ENCODE data around the gene KRTAP4-11. TPM values are rescaled to one million over a fixed set of nuclear protein-coding genes. Genes with fewer than 3 reads are reported as not detected.
"Not testable (repeated sequence)": the region's sequence is repeated elsewhere in the genome, so short reads cannot be mapped to it uniquely, and the experiment has no call there.

KRTAP4-11 gene
- total RNA-seq = not detected

- not testable (repeated sequence) for H3K36me3 ChIP-seq; H3K4me3 ChIP-seq; H3K27ac ChIP-seq; H3K9me3 ChIP-seq; H3K4me1 ChIP-seq; H3K27me3 ChIP-seq; DNase-seq (ENCODE audit: low spot score in 2 of 2)
- 72 to 80% methylated on average over 10 of the region's 10 CpGs for WGBS, 2 donors
These were observed at the start of gene KRTAP4-11 for GRCh38 chr17:41117846-41118386. TSS of gene KRTAP4-11 (minus strand) at chr17:41118373. CDS start at chr17:41118315, 58 bp downstream.

DNA sequence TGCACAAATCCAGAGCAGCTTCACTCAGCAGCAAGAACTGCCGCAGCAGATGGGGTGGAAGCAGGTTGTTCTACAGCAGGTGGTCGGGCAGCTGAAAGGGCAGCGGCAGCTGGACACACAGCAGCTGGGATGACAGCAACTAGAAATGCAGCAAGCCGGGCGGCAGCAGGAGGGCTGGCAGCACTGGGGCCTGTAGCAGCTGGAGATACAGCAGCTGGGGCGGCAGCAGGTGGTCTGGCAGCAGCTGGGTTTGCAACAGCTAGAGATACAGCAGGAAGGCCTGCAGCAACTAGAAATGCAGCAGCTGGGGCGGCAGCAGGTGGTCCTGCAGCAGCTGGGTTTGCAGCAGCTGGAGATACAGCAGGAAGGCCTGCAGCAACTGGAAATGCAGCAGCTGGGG is 49.4 kb upstream of the KRTAP4-11 start:
- H3K36me3 ChIP-seq = no peaks in the 10 kb centered on the region
- H3K27ac ChIP-seq = no peak overlapping the region
- no peaks in the 10 kb centered on the region for H3K4me1 ChIP-seq
- no peaks in the 10 kb centered on the region for H3K27me3 ChIP-seq
- H3K4me3 ChIP-seq = no peak overlapping the region
- TF ChIP-seq POLR2A (IDR thresholded peaks at IDR 0.05) (no peak), EP300 (IDR thresholded peaks at IDR 0.05) (no peak)
- TF ChIP-seq, protein P1, sequence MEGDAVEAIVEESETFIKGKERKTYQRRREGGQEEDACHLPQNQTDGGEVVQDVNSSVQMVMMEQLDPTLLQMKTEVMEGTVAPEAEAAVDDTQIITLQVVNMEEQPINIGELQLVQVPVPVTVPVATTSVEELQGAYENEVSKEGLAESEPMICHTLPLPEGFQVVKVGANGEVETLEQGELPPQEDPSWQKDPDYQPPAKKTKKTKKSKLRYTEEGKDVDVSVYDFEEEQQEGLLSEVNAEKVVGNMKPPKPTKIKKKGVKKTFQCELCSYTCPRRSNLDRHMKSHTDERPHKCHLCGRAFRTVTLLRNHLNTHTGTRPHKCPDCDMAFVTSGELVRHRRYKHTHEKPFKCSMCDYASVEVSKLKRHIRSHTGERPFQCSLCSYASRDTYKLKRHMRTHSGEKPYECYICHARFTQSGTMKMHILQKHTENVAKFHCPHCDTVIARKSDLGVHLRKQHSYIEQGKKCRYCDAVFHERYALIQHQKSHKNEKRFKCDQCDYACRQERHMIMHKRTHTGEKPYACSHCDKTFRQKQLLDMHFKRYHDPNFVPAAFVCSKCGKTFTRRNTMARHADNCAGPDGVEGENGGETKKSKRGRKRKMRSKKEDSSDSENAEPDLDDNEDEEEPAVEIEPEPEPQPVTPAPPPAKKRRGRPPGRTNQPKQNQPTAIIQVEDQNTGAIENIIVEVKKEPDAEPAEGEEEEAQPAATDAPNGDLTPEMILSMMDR (IDR thresholded peaks at IDR 0.05) = no peak
- WGBS, 2 donors = 79 to 88% methylated on average over 7 of the region's 7 CpGs
- no peaks in the 10 kb centered on the region for H3K9me3 ChIP-seq
- no peak for DNase-seq (ENCODE audit: low spot score in 2 of 2)

GRCh38 chr17:41163828-41164227 is 45.7 kb upstream of the KRTAP4-11 start:
- TF ChIP-seq POLR2A (IDR thresholded peaks at IDR 0.05) = no peak
- no peak for TF ChIP-seq EP300 (IDR thresholded peaks at IDR 0.05)
- TF ChIP-seq, protein P1 (IDR thresholded peaks at IDR 0.05) = no peak
- Histone ChIP-seq H3K36me3 (no peaks in the 10 kb centered on the region), H3K9me3 (no peaks in the 10 kb centered on the region), H3K27ac (no peak overlapping the region), H3K4me1 (no peaks in the 10 kb centered on the region), H3K4me3 (no peak overlapping the region), H3K27me3 (no peaks in the 10 kb centered on the region)
- no peak for DNase-seq (ENCODE audit: low spot score in 2 of 2)
- 70 to 78% methylated on average over 7 of the region's 7 CpGs for WGBS, 2 donors

DNA sequence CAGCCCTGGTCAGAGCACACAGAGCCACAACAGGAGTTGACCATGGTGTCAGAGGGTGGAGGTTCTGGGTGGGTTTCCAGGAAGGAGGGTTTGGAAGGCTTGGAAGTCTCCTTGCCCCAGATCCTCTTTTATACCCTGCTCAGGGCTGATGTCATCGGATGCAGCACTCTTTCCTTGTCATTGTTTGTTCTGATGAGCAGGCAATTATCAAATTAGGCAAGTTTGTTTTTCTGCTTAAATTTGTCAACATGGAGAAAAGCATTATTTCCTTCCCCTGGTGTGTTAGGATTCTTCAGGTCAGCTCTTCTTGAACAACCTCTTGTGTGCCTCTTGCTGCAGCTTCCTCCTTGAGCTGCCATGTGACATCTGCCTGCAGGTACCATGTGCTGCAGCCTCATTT is 42.5 kb upstream of the KRTAP4-11 start, which contains the start of gene KRTAP4-4:
Gene KRTAP4-4 (minus strand): TSS at position 101 of the 400 bp plus-strand sequence. CDS start 57 bp downstream, at position 44.
- Histone ChIP-seq H3K4me1 (no peaks in the 10 kb centered on the region), H3K4me3 (no peak within 1 kb of the TSS), H3K27me3 (no peaks in the 10 kb centered on the region), H3K36me3 (no peaks in the 10 kb centered on the region), H3K27ac (no peak within 1 kb of the TSS), H3K9me3 (no peaks in the 10 kb centered on the region)
- no peak for TF ChIP-seq EP300 (IDR thresholded peaks at IDR 0.05)
- no peak for TF ChIP-seq POLR2A (IDR thresholded peaks at IDR 0.05)
- TF ChIP-seq, protein P1 (IDR thresholded peaks at IDR 0.05) = no peak
- 70 to 93% methylated on average over 1 of the region's 1 CpG for WGBS, 2 donors
- DNase-seq (ENCODE audit: low spot score in 2 of 2) = no peak

GRCh38 chr17:41160190-41160589 is 42.0 kb upstream of the KRTAP4-11 start:
- not testable (repeated sequence) for H3K4me3 ChIP-seq; H3K9me3 ChIP-seq; H3K27ac ChIP-seq; H3K36me3 ChIP-seq; H3K4me1 ChIP-seq; H3K27me3 ChIP-seq; DNase-seq (ENCODE audit: low spot score in 2 of 2)
- WGBS, 2 donors = 92 to 97% methylated on average over 3 of the region's 3 CpGs

DNA sequence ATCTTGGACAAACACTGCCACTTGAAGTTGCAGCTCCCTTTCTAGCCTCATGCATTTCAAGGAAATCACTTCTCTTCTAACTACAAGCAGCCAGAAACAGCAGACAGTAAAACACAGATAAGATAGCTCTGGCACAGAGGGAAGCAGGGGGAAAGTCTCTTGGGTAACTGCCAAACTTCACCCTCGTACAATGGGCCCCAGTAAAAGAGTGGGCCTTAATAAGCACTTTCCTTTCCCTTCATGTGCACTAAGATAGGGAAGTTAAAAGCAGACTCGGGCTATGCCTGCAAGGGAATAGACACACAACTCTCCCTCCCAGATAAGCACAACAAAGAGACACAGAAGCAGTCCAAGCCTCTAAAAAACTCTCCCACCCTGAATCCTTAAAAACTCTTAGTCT is 35.7 kb upstream of the KRTAP4-11 start:
- H3K9me3 ChIP-seq = no peaks in the 10 kb centered on the region
- TF ChIP-seq, protein P1 (IDR thresholded peaks at IDR 0.05) = no peak
- TF ChIP-seq EP300 (IDR thresholded peaks at IDR 0.05) (no peak), POLR2A (IDR thresholded peaks at IDR 0.05) (no peak)
- WGBS, 2 donors = 14 to 22% methylated on average over 2 of the region's 2 CpGs
- H3K27ac ChIP-seq = no peak overlapping the region
- DNase-seq (ENCODE audit: low spot score in 2 of 2) = no peak
- H3K4me1 ChIP-seq = no peaks in the 10 kb centered on the region
- no peaks in the 10 kb centered on the region for H3K27me3 ChIP-seq
- H3K36me3 ChIP-seq = no peaks in the 10 kb centered on the region
- H3K4me3 ChIP-seq = no peak overlapping the region

Measured in tibial nerve (tissue), 4 donors.